ENCODE measurements around the gene CCR7. TPM values are rescaled to one million over a fixed set of nuclear protein-coding genes. Genes with fewer than 3 reads are reported as not detected.

The CCR7 gene
- polyA plus RNA-seq, 1 donor = 0.20 TPM

- no peak for DNase-seq
Measured at GRCh38 chr17:40516581-40517285, 48.5 kb downstream of the CCR7 start.

- no peak for DNase-seq
Measured at GRCh38 chr17:40515491-40516041, 49.7 kb downstream of the CCR7 start.

- DNase-seq = no peak
Measured at GRCh38 chr17:40515011-40515410, 50.3 kb downstream of the CCR7 start.

GRCh38 chr17:40514013-40514875, 51.0 kb downstream of the CCR7 start:
- no peak for DNase-seq

GRCh38 chr17:40511667-40512220, 53.5 kb downstream of the CCR7 start:
- DNase-seq = no peak

- no peak for DNase-seq
Measured at GRCh38 chr17:40511136-40511535, 54.1 kb downstream of the CCR7 start.

- no peak for DNase-seq
Measured at GRCh38 chr17:40510328-40510648, 55.0 kb downstream of the CCR7 start.

- DNase-seq = no peak
Measured at GRCh38 chr17:40509626-40510327, 55.5 kb downstream of the CCR7 start.

- DNase-seq = peak; percentile 24
Measured at GRCh38 chr17:40506786-40507185, 58.5 kb downstream of the CCR7 start.

Other genes starting within 250 kb of the CCR7 start
- not detected for gene GJD3, start 200.7 kb downstream of the CCR7 start, polyA plus RNA-seq (ENCODE audit: insufficient read length)
- gene TOP2A, start 147.6 kb downstream of the CCR7 start, polyA plus RNA-seq (ENCODE audit: insufficient read length) = 259 TPM
- gene IGFBP4, start 122.0 kb downstream of the CCR7 start, polyA plus RNA-seq (ENCODE audit: insufficient read length) = 305 TPM
- 0.10 TPM for gene TNS4, start 63.8 kb downstream of the CCR7 start, polyA plus RNA-seq (ENCODE audit: insufficient read length)
- 254 TPM for gene SMARCE1, start 82.3 kb upstream of the CCR7 start, polyA plus RNA-seq (ENCODE audit: insufficient read length)
- 0.12 TPM for gene KRT222, start 99.7 kb upstream of the CCR7 start, polyA plus RNA-seq (ENCODE audit: insufficient read length)
- not detected for gene KRT24, start 138.3 kb upstream of the CCR7 start, polyA plus RNA-seq (ENCODE audit: insufficient read length)
- gene KRT25, start 189.9 kb upstream of the CCR7 start, polyA plus RNA-seq (ENCODE audit: insufficient read length) = not detected
- gene KRT26, start 206.7 kb upstream of the CCR7 start, polyA plus RNA-seq (ENCODE audit: insufficient read length) = not detected
- not detected for gene KRT27, start 217.1 kb upstream of the CCR7 start, polyA plus RNA-seq (ENCODE audit: insufficient read length)
- not detected for gene KRT28, start 234.5 kb upstream of the CCR7 start, polyA plus RNA-seq (ENCODE audit: insufficient read length)

All from left kidney (tissue), 2 donors.